Measurements from ENCODE around the gene NEDD9.

GRCh38 chr6:11144393-11144851, 88.0 kb downstream of the NEDD9 start:
- TF ChIP-seq CTCF (IDR thresholded peaks at IDR 0.05) (peak; percentile 88 to 94 (median 90)), POLR2A (IDR thresholded peaks at IDR 0.05) (no peak)

Data from esophagus squamous epithelium (tissue), 4 donors.